ENCODE results near the gene TTC16.

- TF ChIP-seq CTCF (conservative IDR thresholded peaks at IDR 0.05 in 1 of 2, IDR thresholded peaks at IDR 0.05 in 1 of 2; ENCODE audit: low read depth in 1 of 2, low read length in 2 of 2), result no peak
- TF ChIP-seq EZH2 (IDR thresholded peaks at IDR 0.05; ENCODE audit: low read length, missing control alignments), result no peak
Measured at GRCh38 chr9:127705577-127706379, 10.1 kb upstream of the TTC16 start.

Data from fibroblast of lung (primary cell).